ENCODE measurements around the gene QPRT. TPM values are rescaled to one million over a fixed set of nuclear protein-coding genes. Genes with fewer than 3 reads are reported as not detected.

Gene QPRT
- total RNA-seq, 1 experiment from 2014 or later: 0.52 TPM

- Histone ChIP-seq H2AFZ (ENCODE audit: low read depth, low read length, poor library complexity, severe bottlenecking) (no peak overlapping the region), H3K27me3 (ENCODE audit: insufficient read depth, low read length) (no peaks in the 10 kb centered on the region), H4K20me1 (ENCODE audit: insufficient read depth) (no peaks in the 10 kb centered on the region), H3K4me1 (ENCODE audit: control insufficient read depth in 1 of 2, insufficient read depth in 2 of 2, low read length in 2 of 2) (no peaks in the 10 kb centered on the region), H3K4me3 (replicated peaks in 1 of 2; ENCODE audit: low read depth in 1 of 2, low read length in 2 of 2) (no peak overlapping the region), H3K9ac (ENCODE audit: low read length) (no peak overlapping the region), H3K36me3 (ENCODE audit: control insufficient read depth in 1 of 2, insufficient read depth in 2 of 2, low read length in 2 of 2) (no peaks in the 10 kb centered on the region), H3K27ac (ENCODE audit: low read depth, low read length) (no peak overlapping the region), H3K4me2 (ENCODE audit: low read length) (no peak overlapping the region), H3K9me3 (ENCODE audit: control insufficient read depth in 1 of 2, insufficient read depth in 1 of 2, low read depth in 1 of 2, low read length in 2 of 2) (no peaks in the 10 kb centered on the region), H3K9me2 (ENCODE audit: insufficient read depth) (no peaks in the 10 kb centered on the region), H3K79me2 (ENCODE audit: insufficient read depth, low read length) (no peaks in the 10 kb centered on the region)
- ATAC-seq (no peak), DNase-seq (ENCODE audit: low read depth, low spot score) (no peak)
- no TSS peak for BruUV-seq (replicated peaks)
- TF ChIP-seq, protein P1, sequence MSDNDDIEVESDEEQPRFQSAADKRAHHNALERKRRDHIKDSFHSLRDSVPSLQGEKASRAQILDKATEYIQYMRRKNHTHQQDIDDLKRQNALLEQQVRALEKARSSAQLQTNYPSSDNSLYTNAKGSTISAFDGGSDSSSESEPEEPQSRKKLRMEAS (IDR thresholded peaks at IDR 0.05): no peak
- TF ChIP-seq SRF (IDR thresholded peaks at IDR 0.05; ENCODE audit: low read depth) (no peak), SIN3A (IDR thresholded peaks at IDR 0.05; ENCODE audit: low read depth) (no peak), EZH2 (IDR thresholded peaks at IDR 0.05) (no peak), CBX3 (IDR thresholded peaks at IDR 0.05; ENCODE audit: low read depth) (no peak), ZFX (IDR thresholded peaks at IDR 0.05) (no peak), JUND (IDR thresholded peaks at IDR 0.05) (no peak), TCF7L2 (IDR thresholded peaks at IDR 0.05; ENCODE audit: borderline replicate concordance, extremely low read depth, insufficient read depth, insufficient read length) (no peak)
- RAD21 ChIA-PET (ENCODE audit: low non-redundant PET in 1 of 2, low total read pairs in 2 of 2, uncharacterized antibody in 2 of 2, unreplicated experiment in 2 of 2): no interaction called here
- CTCF ChIA-PET: interaction anchor here (0.9 kb wide), 1 partner anchor 38 kb away, joined by 3 read pairs; no protein-coding TSS in a partner anchor
- intact Hi-C loops (cut with micrococcal nuclease): no loop called here
- POLR2A ChIA-PET: no interaction called here
These were observed 16.3 kb upstream of the QPRT start for GRCh38 chr16:29662729-29663015.

DNA sequence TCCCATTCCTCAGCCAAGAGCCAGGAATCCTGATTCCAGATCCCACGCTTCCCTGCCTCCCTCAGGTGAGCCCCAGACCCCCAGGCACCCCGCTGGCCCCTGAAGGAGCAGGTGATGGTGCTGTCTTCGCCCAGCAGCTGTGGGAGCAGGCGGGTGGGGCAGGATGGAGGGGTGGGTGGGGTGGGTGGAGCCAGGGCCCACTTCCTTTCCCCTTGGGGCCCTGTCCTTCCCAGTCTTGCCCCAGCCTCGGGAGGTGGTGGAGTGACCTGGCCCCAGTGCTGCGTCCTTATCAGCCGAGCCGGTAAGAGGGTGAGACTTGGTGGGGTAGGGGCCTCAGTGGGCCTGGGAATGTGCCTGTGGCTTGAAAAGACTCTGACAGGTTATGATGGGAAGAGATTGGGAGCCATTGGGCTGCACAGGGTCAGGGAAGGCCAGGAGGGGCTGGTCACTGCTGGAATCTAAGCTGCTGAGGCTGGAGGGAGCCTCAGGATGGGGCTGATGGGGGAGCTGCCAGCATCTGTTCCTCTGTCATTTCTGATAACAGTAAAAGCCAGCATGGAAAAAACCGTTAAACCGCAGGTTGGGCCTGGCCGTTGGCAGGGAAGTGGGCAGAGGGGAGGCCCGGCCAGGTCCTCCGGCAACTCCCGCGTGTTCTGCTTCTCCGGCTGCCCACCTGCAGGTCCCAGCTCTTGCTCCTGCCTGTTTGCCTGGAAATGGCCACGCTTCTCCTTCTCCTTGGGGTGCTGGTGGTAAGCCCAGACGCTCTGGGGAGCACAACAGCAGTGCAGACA is 15.8 kb upstream of the QPRT start, which contains the start of gene SPN:
Gene SPN (plus strand): TSS at position 232 of the 791 bp plus-strand sequence. CDS start 482 bp downstream, at position 714.
- H3K27me3 ChIP-seq (ENCODE audit: insufficient read depth, low read length): no peaks in the 10 kb centered on the region
- no peak within 1 kb of the TSS for H3K4me2 ChIP-seq (ENCODE audit: low read length)
- BruUV-seq (replicated peaks): no TSS peak
- ChIA-PET RAD21 (ENCODE audit: low non-redundant PET in 1 of 2, low total read pairs in 2 of 2, uncharacterized antibody in 2 of 2, unreplicated experiment in 2 of 2) (no interaction called here), CTCF (interaction anchor here (0.9 kb wide), 1 partner anchor 37 kb away, joined by 3 read pairs; no protein-coding TSS in a partner anchor), POLR2A (no interaction called here)
- H3K4me1 ChIP-seq (ENCODE audit: control insufficient read depth in 1 of 2, insufficient read depth in 2 of 2, low read length in 2 of 2): no peaks in the 10 kb centered on the region
- no peaks in the 10 kb centered on the region for H3K79me2 ChIP-seq (ENCODE audit: insufficient read depth, low read length)
- H2AFZ ChIP-seq (ENCODE audit: low read depth, low read length, poor library complexity, severe bottlenecking): no peak within 1 kb of the TSS
- H3K9me3 ChIP-seq (ENCODE audit: control insufficient read depth in 1 of 2, insufficient read depth in 1 of 2, low read depth in 1 of 2, low read length in 2 of 2): no peaks in the 10 kb centered on the region
- no peak for DNase-seq (ENCODE audit: low read depth, low spot score)
- H4K20me1 ChIP-seq (ENCODE audit: insufficient read depth): no peaks in the 10 kb centered on the region
- no peak within 1 kb of the TSS for H3K9ac ChIP-seq (ENCODE audit: low read length)
- TF ChIP-seq EGR1 (IDR thresholded peaks at IDR 0.05; ENCODE audit: low read depth): no peak
- no peak for TF ChIP-seq YY1 (IDR thresholded peaks at IDR 0.05; ENCODE audit: extremely low read depth, insufficient replicate concordance, low read depth, low read length)
- no peak for TF ChIP-seq CBX3 (IDR thresholded peaks at IDR 0.05; ENCODE audit: low read depth)
- TF ChIP-seq EZH2phosphoT487 (IDR thresholded peaks at IDR 0.05; ENCODE audit: borderline replicate concordance): no peak
- no peak for TF ChIP-seq JUND (IDR thresholded peaks at IDR 0.05)
- no peak for TF ChIP-seq RAD21 (IDR thresholded peaks at IDR 0.05; ENCODE audit: low read depth)
- no peak for TF ChIP-seq POLR2A (IDR thresholded peaks at IDR 0.05; ENCODE audit: borderline replicate concordance, extremely low read depth, insufficient read depth, insufficient read length)
- TF ChIP-seq TCF7L2 (IDR thresholded peaks at IDR 0.05; ENCODE audit: borderline replicate concordance, extremely low read depth, insufficient read depth, insufficient read length): no peak
- no peak for TF ChIP-seq REST (IDR thresholded peaks at IDR 0.05; ENCODE audit: low read depth)
- no peaks in the 10 kb centered on the region for H3K9me2 ChIP-seq (ENCODE audit: insufficient read depth)
- no peaks in the 10 kb centered on the region for H3K36me3 ChIP-seq (ENCODE audit: control insufficient read depth in 1 of 2, insufficient read depth in 2 of 2, low read length in 2 of 2)
- no peak within 1 kb of the TSS for H3K27ac ChIP-seq (ENCODE audit: low read depth, low read length)
- H3K4me3 ChIP-seq (replicated peaks in 1 of 2; ENCODE audit: low read depth in 1 of 2, low read length in 2 of 2): no peak within 1 kb of the TSS
- intact Hi-C loops (cut with micrococcal nuclease): no loop called here
- ATAC-seq: no peak

Data from HCT116 (cell line).